HG03045 (cell line): ENCODE results near the gene NHEJ1.

Experiments
- ATAC-seq: cut with Tn5 transposase; IDR thresholded peaks from one replicate; pipeline ENCODE4 v1.9.1; 2021; ENCODE audit warnings: mild to moderate bottlenecking, moderate library complexity; ENCODE audit not compliant: unreplicated experiment

NHEJ1 gene

DNA sequence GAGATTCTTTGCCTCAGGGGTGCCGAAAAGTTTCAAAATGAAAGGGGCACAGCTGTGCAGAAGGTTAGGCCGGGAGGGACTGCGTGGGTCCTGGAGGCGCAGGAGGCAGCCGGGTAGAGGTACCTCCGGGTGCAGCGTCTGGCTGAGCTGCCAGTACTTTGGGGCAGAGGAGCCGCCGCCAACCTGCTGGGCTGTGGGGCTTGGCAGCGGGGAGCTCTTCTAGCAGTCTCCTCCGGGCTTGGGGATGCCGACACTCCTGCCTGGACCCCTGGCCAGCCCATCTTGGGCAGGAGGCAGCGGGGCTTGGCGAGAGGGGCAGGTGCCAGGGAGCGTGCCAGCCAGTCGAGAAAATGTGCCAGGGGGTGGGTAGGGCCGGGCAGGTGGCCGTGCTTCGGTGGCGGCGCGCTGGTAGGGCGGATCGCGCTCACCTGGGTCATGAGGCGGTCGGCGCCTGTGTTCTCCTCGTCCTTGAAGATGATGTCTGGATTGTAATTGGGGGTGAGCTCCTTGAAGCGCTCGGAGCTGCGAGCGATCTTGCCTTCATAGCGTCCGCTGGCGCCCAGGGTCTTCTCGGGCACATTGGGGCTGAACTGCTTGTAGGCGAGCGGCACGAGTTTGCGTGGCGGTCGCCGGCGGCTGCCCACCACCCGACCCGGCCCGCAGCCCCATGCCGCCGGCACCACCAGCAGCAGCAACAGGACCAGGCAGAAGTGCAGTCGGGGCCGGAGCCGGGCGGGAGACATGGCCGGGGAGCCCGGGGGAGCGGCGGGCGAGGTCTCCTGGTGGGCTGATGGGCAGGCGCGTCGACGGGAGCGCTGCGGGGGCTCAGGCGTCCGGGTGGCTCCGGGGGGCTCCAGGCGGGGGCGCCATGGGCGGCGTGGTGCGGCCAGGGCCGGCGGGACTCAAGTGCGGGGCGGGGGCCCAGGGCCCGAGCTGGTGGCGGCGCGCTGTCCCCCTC lies 100.6 kb downstream of the NHEJ1 start:
- no peak for ATAC-seq

- no peak for ATAC-seq
Observed at GRCh38 chr2:219059375-219059724, 101.3 kb downstream of the NHEJ1 start.

- no peak for ATAC-seq
Observed at GRCh38 chr2:219058541-219059374, 101.9 kb downstream of the NHEJ1 start.

DNA sequence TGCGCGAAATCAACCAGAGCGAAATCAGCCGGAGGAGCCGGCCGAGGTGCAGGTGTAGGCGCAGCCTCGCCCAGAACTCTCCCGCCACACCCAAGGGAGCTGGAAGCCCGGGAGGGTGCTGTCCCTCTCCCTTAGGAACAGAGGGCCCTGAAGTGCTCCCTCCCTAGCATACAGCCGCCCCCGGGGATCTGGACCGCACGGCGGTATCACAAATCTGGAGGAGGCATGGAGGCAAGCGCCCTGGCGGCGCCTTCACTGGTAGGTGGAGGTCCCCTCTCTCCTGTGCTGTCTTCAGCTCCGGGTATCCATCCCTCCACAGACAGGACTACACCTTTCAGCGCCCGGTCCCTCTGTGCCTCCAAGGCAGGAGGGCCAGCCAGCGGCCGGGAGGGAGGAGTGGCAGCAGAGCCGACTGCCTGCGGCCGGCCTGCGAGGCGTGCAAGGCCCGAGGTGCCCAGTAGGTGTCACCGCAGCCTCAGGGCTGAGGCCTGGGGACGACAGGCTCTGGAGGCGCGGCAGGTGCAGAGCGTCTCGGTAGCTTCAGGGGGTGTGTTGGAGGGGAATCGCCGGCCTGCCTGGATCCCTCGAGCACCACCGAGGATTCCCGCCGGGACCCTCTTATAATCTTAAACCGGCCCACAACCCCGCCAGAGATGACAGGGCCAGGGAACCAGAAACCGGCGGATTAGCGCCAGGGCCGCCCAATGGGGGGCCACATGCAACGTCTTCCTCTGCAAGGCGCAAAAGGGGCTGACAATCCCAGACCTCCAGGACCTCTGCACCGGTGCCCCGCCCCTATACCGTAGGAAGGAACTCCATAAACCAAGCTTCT lies 102.7 kb downstream of the NHEJ1 start:
- ATAC-seq: peak; percentile 80

GRCh38 chr2:219056896-219057708 lies 103.5 kb downstream of the NHEJ1 start:
- no peak for ATAC-seq

- ATAC-seq: no peak
Observed at GRCh38 chr2:219056176-219056895, 104.3 kb downstream of the NHEJ1 start.

DNA sequence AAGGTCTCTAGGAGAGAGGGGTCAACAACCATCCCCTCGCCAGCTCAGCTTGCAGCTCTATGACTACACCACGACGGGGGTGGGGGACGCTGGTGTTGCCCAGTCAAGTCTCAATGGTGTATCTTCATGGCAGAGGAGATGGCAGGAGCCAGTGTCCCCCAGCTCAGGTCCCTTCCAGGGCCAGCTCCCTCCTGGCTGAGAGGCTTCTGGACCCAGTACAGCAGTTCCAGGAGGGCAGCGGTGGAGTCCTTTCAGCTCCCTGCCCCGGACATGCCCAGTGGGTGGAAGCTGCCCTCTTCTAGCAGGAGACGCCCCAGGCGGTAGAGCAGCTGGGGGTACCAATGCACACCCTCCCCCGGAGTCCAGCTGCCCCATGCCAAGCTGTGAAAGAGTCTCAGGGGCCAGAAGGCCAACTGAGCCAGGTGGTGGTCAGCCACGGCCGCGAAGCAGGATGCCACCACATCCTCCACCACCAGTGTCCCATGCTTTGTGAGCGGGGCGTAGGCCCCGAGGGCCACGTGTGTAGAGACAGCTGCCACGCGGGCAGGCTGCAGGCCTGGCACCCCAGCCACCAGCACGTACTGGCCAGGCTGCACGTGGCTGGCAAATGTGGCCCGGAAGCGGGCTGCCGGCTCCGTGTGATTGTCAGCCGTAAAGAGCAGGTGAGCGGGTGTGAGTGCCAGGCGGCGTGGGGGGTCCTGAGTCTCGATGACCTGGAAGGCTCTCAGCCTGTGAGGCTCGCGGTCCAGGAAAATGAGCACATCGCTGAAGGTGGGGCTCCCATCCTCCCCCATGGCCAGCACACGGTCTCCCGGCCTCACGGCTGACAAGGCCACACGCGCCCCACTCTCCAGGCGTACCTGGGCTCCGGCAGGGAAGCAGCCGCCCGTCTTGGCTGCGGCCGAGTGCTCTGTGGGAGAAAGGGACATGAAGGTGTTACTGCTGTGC lies 105.4 kb downstream of the NHEJ1 start:
- no peak for ATAC-seq

DNA sequence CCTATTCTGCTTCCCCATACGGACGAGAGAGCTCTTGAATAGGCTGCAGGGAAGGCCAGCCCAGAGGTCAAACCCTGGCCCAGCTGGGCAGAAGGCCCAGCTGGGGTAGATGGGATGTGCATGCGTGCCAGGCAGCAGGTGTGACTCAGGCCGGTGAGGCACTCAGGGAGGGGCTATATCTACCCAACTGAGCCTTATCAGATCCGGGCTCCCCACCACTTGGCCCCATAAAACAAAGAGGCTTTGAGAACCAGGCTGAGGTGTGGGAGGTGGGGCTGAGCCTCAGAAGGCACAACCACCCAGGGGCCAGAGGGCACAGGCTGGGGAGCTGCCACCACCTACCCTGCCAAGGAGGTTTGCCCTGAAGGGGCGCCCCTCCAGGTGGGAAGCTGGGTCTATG lies 111.3 kb downstream of the NHEJ1 start:
- no peak for ATAC-seq

DNA sequence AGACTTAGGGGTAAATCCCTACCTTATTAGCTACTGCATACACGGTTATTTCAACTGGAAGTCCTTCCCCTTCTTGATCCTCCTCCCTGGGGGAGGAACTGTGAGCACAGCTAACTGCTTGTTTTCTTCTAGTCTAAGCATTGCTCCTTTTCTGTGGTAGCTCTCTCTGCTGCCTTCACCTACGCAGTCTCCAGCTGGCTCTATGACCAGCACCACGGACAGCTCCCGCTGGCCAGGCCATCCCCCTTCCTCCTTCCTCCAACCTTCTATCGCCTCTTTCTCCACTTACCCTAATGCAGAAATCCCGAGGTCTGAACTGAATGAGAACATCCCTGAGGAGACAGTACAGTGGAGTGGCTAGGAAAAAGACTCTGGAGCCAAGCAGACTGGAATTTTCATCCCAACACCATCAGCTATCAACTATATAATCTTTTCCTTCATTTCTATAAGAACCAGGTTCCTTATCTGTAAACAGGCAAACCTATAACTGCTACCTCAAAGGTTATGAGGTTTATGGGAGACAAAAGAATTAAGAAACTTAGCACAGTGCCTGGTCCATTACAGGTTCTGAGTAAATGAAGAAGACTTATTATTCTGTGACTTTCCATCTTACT lies 114.6 kb downstream of the NHEJ1 start:
- no peak for ATAC-seq

- ATAC-seq: no peak
Observed at GRCh38 chr2:219042750-219043149, 117.9 kb downstream of the NHEJ1 start.

- no peak for ATAC-seq
Observed at GRCh38 chr2:219042157-219042556, 118.5 kb downstream of the NHEJ1 start.

GRCh38 chr2:219041252-219041651 lies 119.4 kb downstream of the NHEJ1 start, which contains the start of gene CFAP65:
CFAP65 (minus strand) TSS chr2:219041516; CDS start chr2:219039048, 2,468 bp downstream.
- ATAC-seq: no peak

DNA sequence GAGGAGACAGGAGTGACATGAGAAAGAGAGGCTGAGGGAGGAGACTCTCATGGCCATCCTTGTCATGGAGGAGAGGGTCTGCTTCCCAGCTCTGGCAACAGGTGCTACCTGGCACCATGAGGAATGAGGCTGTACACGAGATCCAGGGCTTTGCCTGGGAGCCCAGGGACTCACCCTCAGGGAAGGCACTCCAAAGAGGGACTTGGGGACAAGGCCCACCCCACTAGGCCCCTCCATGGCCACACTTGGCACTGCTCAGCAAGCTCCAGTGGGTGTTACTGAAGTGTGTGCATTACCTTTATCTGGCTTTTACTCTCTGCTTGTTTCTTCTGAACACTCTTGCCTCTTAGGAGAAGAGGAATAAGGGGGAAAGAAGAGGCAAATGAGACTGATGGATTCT lies 122.0 kb downstream of the NHEJ1 start:
- ATAC-seq: no peak

DNA sequence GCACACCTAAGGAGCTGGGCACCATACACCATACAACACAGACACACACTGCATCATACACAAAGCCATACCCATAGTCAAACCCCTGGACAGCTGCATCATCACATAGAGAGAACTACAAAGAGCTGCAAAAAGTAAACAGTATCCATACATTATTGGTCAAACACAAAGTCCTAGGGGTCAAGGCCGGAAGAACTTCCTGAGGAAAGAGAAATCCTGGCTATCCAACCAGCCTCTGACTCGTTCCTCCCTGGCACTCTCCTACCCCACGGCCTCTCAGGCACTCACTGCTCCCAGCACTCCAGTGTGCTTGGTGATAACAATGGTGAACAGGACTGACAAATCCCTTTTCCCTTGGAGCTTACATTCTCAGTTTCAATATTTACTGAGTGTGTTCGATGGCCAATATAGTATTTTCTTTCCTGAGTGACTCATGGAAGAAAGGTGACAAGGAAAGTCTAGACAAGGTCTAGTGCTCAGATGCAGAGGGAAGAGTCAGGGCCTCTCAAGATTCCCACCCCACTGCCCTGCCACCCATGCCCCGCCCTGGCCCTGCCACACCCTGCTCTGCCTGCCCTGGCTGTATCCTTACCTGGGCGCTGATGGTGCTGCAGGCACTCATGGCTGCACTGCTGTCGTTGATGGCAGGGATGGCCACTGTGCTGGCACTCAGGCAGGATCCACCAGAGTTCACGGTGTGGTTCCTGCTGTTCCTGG lies 122.7 kb downstream of the NHEJ1 start:
- no peak for ATAC-seq

DNA sequence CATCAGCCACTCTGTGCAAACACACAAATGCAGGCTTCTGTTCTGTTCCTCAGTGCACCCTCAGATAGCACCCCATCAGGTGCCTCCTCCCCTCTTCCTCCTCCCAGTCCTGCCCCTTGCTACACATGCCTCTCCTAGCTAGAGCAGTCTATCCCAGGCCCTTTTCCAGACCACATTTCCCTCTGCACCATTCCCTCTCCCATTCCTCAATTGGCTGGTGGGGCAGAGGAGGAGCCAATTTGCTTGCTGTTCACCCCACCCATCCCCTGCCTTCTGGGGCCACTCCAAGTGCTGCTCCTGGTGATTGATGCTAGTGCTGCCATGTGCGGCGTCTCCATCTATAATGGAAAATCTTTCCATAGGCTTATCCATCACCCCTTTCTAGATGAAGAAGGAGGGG lies 124.7 kb downstream of the NHEJ1 start:
- ATAC-seq: no peak

GRCh38 chr2:219034823-219035222 lies 125.8 kb downstream of the NHEJ1 start:
- no peak for ATAC-seq

- ATAC-seq: no peak
Observed at GRCh38 chr2:219032051-219032745, 128.4 kb downstream of the NHEJ1 start.
